Activated CD4-positive, alpha-beta T cell treated with anti-CD3 and anti-CD28 coated beads, Interleukin-2, amount 50 U/mL, for 1 hour (primary cell): Measurements from ENCODE around the gene CDH23.
A peak's percentile ranks its signal among the peaks of the same experiment; 100 is the strongest.

Experiments
- DNase-seq: peaks from one replicate; pipeline ENCODE4 v3.0.0-alpha.2; 2020

Gene CDH23

GRCh38 chr10:71767420-71768035 is 370.8 kb downstream of the CDH23 start:
- DNase-seq = no peak

GRCh38 chr10:71769279-71769823 is 372.6 kb downstream of the CDH23 start:
- DNase-seq = no peak

DNA sequence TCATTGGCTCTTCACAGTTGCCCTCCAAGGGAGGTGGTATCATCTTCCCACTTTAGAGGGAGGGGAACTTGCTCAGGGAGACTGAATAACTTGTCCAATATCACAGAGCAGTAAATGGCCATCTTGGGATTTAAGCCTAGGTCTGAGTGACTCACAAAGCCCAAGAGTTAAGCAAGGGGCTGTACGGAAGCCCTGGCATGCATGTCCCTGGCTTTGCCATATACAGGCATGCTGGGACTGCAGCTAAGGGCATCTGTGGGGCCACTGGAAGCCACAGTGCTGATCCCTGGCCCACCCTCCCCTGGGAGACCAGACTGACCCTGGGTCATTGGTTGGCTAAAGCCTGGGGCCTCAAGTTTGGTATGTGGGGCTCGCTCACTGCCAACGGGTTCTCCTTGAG is 373.5 kb downstream of the CDH23 start:
- no peak for DNase-seq

GRCh38 chr10:71770789-71771188 is 374.1 kb downstream of the CDH23 start:
- no peak for DNase-seq

DNA sequence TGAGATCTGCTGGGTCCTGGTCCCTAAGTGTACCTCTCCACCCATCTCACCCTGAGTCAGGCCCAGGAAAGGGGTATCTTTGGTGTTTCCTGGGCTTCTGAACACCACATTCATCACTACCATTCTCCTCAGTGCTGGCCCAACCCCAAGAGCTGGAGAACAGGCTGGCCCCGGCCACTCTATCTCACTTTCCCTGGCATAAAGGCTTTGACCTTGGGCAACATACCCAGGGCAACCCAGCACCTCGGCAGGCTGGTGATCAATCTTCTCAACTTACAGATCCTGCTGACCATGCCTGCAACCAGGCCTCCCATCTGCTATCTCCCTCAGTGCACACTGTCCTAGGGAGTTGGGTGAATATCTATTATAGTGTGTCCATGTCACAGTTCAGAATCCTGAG is 374.5 kb downstream of the CDH23 start:
- no peak for DNase-seq

DNA sequence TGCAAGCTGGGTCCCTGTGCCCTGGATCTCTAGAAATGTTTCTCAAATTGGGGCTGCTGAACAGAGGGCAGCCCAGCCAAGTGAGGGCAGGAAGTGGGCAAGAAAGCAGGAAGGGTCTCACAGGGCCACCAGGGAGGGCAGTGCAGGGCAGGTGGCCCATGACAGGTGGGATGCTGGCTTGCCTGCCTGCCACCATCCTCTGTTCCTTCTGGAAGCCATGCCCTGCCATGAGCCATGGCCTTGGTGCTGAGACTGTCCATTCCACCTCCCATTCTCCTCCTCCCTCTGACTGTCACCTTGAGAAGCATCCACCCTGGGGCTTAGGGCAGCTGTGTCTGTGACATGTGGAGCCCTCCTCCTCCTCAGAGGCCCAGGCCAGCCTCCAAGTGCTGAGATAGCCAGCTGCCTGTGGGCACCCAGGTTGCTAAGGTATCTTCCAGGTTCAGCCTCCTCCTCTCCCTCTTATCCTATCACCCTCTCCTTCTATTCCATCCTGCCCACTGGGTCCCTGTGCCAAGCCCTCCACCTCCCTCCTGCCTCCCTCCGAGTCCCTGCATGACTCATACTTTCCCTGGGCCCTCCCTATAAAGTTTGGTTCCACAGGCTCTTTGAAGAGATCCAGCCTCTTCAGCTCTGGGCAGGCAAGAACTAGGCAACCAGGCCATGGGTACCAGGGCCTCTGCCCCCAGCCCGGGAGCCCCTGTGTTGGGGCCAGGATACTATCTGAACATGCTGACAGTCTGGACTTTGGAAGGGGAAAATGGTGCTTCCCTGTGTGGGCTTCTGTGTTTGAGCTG is 375.3 kb downstream of the CDH23 start:
- peak; percentile 50 for DNase-seq

GRCh38 chr10:71772832-71773220 is 376.1 kb downstream of the CDH23 start:
- no peak for DNase-seq

DNA sequence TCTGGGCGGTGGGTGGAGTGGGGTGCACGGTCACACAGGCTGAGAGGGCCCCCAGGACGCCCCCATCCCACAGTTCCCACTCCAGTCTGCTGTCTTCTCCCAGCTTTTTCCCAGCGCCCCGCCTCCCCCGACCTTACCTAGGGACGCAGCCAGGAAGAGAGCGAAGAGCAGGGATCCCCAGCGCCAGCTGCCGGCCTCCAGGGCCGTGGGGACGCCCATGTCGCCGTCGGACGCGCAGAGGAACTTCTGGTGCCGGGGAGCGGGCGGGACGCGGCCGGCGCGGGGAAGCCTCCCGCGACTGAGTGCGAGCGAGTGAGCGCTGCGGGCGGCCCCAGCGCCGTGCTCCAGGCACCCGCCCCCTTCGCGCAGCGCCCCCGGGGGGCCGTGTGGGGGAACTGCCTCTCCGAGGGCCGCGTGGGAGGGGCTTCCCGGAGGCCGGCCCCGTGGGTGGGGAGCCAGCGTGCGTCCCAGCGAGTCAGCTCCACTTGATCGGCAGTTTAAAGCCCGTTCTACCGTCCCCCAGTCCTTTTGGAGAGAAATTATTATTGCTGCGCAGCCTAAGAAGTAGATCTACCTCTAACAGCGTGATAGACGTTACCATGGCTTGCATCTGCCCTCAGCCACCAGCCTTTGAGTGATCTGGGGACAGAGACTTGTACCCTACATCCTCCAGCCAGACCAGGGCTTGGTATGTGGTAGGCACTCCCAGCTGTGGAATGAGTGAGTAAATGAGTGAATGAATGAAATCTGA is 376.7 kb downstream of the CDH23 start, which contains the start of gene VSIR:
Gene VSIR (minus strand): TSS at position 300 of the 751 bp plus-strand sequence. CDS start 81 bp downstream, at position 219.
- peak; percentile 93 for DNase-seq

DNA sequence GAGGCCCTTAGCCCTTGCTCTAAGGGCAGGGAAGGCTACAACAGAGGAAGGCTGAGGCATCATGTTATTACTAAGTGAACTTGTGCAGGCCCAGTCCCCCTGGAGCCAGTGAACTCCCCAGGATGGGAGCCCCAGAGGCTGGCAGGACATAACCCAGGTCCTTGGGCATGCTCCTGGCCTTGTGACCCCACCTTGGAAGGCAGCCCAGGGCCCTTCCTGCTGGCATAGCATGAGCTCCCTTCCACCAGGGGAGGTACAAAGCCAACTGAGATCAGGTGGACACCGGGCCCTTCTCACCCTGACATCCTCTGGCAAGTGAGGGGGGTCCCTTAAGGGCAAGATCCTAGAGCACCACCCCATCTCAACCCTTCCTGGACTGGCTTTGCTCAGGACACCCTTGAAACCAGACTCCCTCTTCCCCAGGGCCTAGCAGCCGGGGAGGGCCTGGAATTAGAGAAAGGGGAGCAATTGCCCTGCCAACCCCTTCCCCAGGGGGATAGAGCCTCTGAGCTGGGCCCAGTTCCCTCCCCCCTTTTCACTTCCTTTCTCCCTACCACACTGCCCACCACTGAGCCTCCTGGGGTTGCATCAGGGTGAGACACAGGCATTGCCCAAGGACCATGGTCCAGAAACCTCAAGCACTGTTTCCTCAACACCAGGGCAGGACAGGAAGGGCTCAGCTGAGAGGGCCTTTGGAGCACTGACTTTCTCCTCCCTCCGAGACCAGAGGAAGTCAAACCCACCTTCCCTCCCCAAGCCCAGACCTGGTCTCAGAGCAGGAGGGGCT is 378.4 kb downstream of the CDH23 start:
- DNase-seq = no peak

DNA sequence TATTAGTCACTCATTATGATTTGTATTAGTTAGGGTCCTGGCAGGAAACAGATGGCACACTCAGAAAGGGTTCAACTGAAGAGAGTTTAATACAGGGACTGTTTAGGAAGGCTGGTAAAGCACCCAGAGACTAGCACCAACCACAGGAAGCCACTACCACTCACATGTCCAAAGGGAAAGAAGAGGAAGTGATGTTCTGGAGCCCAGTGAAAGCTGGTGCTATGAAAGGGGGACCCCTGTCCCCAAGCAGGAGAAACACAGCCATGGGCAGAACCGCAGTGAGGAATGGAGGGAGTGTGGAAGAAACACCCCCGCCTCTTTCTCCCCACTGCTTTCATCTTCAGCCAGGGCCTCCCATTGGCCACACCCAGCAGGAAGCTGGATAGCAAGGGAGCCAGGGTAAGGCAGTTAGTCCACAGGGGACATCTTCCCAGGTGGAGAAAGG is 379.8 kb downstream of the CDH23 start:
- no peak for DNase-seq

GRCh38 chr10:71777213-71777985 is 380.7 kb downstream of the CDH23 start:
- DNase-seq = no peak

DNA sequence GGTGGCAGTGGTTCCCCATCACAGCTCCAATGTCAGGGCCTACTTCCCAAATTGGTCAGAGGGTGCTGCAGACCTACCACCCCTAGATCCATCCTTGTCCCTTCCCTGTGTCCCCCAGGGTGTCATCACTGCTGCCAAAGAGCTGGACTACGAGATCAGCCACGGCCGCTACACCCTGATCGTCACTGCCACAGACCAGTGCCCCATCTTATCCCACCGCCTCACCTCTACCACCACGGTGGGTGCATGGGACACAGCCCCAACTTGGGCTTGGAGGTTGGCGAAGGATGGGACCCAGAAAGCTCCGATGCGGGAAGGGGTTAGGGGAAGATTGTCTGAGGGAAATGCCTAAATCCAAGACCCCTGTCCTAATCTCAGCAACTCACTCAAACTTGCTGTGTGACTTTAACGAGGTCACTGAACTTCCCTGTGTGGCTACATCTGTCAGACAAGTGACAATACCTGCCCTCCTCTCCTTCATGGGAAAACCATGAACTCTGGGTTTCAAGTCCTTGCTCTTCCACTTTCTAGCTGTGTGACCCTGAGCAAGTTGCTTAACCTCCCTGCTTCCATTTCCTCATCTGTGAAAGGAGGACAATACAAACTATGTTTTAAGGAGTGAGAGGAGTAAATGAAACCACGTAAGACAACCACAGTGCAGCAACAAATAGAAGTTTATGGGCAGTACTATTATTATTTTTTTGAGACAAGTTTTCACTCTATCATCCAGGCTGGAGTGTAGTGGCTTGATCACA is 381.5 kb downstream of the CDH23 start:
- no peak for DNase-seq

DNA sequence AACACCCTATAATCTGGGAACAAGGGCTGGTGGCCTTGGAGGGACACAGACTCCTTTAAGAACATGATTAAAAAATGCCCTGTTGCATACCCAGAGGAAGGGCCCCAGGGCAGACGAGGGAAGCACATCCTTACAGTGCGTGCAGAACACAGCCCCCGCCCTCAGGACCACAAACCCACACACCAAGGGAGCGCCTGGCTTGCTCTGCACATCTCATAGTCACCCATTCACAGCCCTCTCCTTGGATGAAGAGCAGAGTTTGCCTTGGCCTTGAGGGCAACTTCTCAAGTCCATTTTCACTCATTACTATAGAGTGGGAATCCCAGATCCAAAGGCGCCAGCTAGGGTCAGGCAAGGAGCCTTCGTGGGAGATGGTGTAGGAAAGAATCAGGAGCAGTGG is 382.9 kb downstream of the CDH23 start:
- no peak for DNase-seq

GRCh38 chr10:71780156-71780555 is 383.4 kb downstream of the CDH23 start:
- DNase-seq = no peak

- no peak for DNase-seq
These were observed 384.0 kb downstream of the CDH23 start for GRCh38 chr10:71780719-71781118.

GRCh38 chr10:71782221-71782916 is 385.6 kb downstream of the CDH23 start:
- no peak for DNase-seq

GRCh38 chr10:71782917-71783490 is 386.3 kb downstream of the CDH23 start:
- no peak for DNase-seq

DNA sequence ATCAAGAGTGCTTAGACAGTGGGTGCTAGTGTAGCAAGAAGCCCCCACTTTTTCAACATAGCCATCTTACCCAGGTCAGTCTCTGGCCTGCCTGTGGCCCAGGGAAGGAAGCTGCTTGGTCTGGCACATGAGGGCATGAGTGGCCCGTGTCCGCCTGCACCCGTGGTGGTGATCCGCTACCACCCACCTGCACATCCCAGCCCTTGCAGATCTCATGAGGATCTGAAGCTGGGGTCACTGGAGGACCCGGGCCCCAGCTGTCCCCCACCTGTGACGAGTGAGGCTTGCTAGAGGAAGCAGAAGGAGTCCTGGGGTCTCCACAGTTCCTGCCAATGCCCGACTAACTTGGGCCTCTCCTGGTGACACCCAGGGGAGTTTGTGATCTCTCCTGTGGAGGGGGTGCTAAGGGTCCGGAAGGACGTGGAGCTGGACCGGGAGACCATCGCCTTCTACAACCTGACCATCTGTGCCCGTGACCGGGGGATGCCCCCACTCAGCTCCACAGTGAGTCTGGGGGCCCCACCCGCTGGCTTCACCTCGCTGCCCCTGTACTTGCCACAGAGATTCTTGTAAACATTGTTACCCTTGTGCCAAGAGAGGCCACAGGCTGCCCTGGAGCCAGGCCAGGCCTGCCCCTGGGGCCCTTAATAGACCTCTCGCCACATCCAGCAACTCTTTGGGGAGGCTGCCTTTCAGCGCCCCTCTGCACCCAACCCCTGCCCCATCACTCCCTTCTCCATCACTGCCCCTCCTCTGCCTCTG is 387.4 kb downstream of the CDH23 start:
- DNase-seq = no peak

DNA sequence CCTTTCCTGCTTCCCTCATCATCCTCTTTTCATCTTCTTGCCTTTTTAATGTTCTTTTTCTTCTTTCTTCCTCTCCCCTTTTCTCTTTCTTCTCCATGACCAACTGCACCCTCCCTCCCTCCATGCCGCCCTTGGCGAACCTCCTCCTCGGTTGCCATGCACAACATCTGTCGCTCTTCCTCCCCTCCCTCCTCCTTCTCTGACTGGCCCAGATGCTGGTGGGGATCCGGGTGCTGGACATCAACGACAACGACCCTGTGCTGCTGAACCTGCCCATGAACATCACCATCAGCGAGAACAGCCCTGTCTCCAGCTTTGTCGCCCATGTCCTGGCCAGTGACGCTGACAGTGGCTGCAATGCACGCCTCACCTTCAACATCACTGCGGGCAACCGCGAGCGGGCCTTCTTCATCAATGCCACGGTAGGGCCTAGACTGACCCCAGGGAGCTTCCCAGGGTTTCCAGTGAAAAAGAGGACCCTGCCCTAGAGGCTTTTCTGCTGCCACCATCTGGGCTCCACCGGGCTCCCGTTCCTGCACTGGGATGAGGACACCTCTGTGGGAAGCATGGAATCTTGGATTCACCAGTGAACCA is 388.1 kb downstream of the CDH23 start:
- DNase-seq = no peak
